ENCODE measurements around the gene HM13. TPM values are rescaled to one million over a fixed set of nuclear protein-coding genes. Genes with fewer than 3 reads are reported as not detected.

Gene HM13
- total and polyA plus RNA-seq, 2 of the 4 experiments (the other 2 are of a cell fraction), result 53.2 to 203 TPM

GRCh38 chr20:31475472-31476293, 38.6 kb upstream of the HM13 start (continued):
- no peak for TF ChIP-seq USF2 (IDR thresholded peaks at IDR 0.05; ENCODE audit: low read depth, low read length)

DNA sequence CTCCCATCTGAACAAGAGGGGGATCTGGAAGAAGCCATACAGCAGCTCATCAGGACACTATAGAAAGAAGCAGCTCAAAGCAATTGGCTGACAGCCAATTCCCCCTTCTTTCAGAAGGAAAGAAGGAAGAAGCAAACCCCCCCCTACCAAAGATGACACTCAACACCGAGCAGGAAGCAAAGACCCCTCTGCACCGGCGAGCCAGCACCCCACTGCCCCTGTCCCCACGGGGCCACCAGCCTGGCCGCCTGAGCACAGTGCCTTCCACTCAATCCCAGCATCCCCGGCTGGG, 38.0 kb upstream of the HM13 start:
- no peak overlapping the region for H4K8ac ChIP-seq (ENCODE audit: low read depth in 2 of 2, low read length in 2 of 2)
- H3K79me1 ChIP-seq (ENCODE audit: low read depth in 1 of 2, low read length in 2 of 2), result no peaks in the 10 kb centered on the region
- no peak overlapping the region for H2AK5ac ChIP-seq (ENCODE audit: low read depth, low read length)
- no peak overlapping the region for H3K23ac ChIP-seq (ENCODE audit: low read depth, low read length)
- H4K5ac ChIP-seq (ENCODE audit: low read depth, low read length), result no peak overlapping the region
- H4K91ac ChIP-seq (ENCODE audit: insufficient read depth, low read depth, low read length), result no peak overlapping the region
- H3K4ac ChIP-seq (ENCODE audit: low read depth, low read length), result no peak overlapping the region
- no peak for TF ChIP-seq MXI1 (IDR thresholded peaks at IDR 0.05; ENCODE audit: borderline replicate concordance, low read depth, low read length)
- TF ChIP-seq RCOR1 (IDR thresholded peaks at IDR 0.05; ENCODE audit: insufficient replicate concordance, low read length), result no peak
- TF ChIP-seq CHD1 (IDR thresholded peaks at IDR 0.05; ENCODE audit: low read depth, low read length), result no peak
- TF ChIP-seq POLR2A (IDR thresholded peaks at IDR 0.05; ENCODE audit: low read depth, low read length), result no peak
- no peak for TF ChIP-seq NFE2L2 (IDR thresholded peaks at IDR 0.05; ENCODE audit: low read depth, low read length)
- H3K27ac ChIP-seq (ENCODE audit: insufficient read depth, low read length), result no peak overlapping the region
- peaks cover 33% of the 10 kb centered on the region for H3K27me3 ChIP-seq (ENCODE audit: control insufficient read depth, insufficient read depth, low read length)
- ATAC-seq (ENCODE audit: low read depth), result no peak
- CTCF ChIA-PET, result no interaction called here
- H2BK20ac ChIP-seq (ENCODE audit: low read depth, low read length), result no peak overlapping the region
- no peak overlapping the region for H3K56ac ChIP-seq (ENCODE audit: extremely low read depth, insufficient read depth, low read length)
- no peaks in the 10 kb centered on the region for H4K20me1 ChIP-seq (ENCODE audit: insufficient read depth, low read length)
- in situ Hi-C loops (cut with MboI; ENCODE audit: low sequenced_read_pairs) (no loop called here), intact Hi-C loops (cut with micrococcal nuclease) (no loop called here), dilution Hi-C loops (cut with HindIII; ENCODE audit: low sequenced_read_pairs, unreplicated experiment) (no loop called here)
- no peak overlapping the region for H3K4me2 ChIP-seq (ENCODE audit: low read depth, low read length)
- POLR2A ChIA-PET (ENCODE audit: unreplicated experiment), result no interaction called here
- H3K14ac ChIP-seq (replicated peaks; ENCODE audit: low read depth, low read length), result no peak overlapping the region
- H3K18ac ChIP-seq (ENCODE audit: low read depth, low read length), result no peak overlapping the region
- H3K4me1 ChIP-seq (ENCODE audit: control insufficient read depth, insufficient read depth, low read length), result no peaks in the 10 kb centered on the region
- no peak overlapping the region for H3K9ac ChIP-seq (ENCODE audit: low read depth, low read length)
- no peaks in the 10 kb centered on the region for H3K36me3 ChIP-seq (ENCODE audit: control insufficient read depth, insufficient read depth, low read length)
- H3K9me3 ChIP-seq (ENCODE audit: control insufficient read depth, insufficient read depth, low read length), result no peaks in the 10 kb centered on the region
- 33% methylated on average over 3 of the region's 6 CpGs; no CpG with 5 or more reads in 1 of the 2 experiments for WGBS, 2 experiments (ENCODE audit: extremely low coverage in 2 of 2, insufficient read length in 1 of 2)
- no peak overlapping the region for H2BK120ac ChIP-seq (ENCODE audit: low read depth, low read length)
- no peak overlapping the region for H2AFZ ChIP-seq (replicated peaks; ENCODE audit: low read length, poor library complexity)
- no peak for DNase-seq
- no peak overlapping the region for H2BK5ac ChIP-seq (ENCODE audit: low read depth, low read length, poor library complexity, severe bottlenecking)
- no peak overlapping the region for H2AK9ac ChIP-seq (replicated peaks; ENCODE audit: low read depth, low read length, poor library complexity)
- no TSS peak for BruUV-seq (replicated peaks)
- no peak overlapping the region for H2BK15ac ChIP-seq (ENCODE audit: low read depth, low read length)
- no peaks in the 10 kb centered on the region for H3K9me1 ChIP-seq (ENCODE audit: insufficient read depth, low read length)
- no peak overlapping the region for H3K4me3 ChIP-seq (ENCODE audit: insufficient read depth, low read depth, low read length)

Data from IMR-90 (cell line).